HG03139 (cell line): ENCODE results near the gene PGS1.
"Not testable (repeated sequence)": the region's sequence is repeated elsewhere in the genome, so short reads cannot be mapped to it uniquely, and the experiment has no call there.

Experiments used
- ATAC-seq: cut with Tn5 transposase; IDR thresholded peaks from one replicate; pipeline ENCODE4 v1.9.1; 2021; ENCODE audit not compliant: unreplicated experiment

Gene PGS1

DNA sequence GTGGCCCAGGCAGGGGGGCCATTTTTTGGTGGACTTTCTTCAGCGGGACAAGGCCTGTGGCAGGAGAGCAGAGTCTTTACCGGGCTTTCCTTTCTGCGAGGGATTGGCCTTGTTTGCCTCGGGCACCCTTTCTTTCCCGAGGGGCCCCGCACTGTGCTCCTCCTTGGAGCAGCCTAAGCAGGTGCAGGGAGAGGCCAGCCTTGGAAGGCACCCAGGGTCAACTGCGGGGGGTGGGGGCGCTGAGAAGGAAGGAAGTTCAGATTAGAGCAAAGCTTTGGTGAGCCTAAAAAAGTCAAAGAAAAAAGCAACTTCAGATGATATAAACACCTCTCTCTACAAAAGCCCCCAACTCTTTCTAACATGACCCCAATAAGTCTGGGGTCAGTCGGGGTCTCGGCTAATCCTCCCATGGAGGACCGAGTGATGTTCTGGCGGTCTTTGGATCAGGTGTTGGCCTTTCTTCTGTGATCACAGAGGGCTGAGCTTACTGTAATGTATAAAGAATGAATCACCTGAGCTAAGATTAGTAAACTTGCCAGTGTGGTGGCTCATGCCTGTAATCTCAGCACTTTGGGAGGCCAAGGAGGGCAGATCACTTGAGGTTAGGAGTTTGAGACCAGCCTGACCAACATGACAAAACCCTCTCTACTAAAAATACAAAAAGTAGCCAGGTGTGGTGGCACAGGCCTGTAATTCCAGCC is 63.0 kb downstream of the PGS1 start:
- ATAC-seq: no peak

GRCh38 chr17:78442648-78443218 is 64.3 kb downstream of the PGS1 start:
- no peak for ATAC-seq

- ATAC-seq: no peak
Measured at GRCh38 chr17:78444392-78444791, 65.9 kb downstream of the PGS1 start.

DNA sequence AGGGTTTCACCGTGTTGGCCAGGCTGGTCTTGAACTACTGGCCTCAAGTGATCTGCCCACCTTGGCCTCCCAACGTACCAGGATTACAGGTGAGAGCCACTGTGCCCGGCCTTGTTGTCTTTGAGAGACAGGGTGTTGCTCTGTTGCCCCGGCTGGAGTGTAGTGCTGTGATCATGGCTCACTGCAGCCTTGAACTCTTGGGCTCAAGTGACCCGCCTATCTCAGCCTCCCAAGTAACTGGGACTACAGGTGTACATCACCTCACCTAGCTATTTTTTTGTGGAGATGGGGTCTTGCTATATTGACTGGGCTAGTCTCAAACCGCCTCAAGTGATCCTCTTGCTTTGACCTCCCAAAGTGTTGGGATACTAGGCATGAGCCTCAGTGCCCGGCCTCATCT is 68.4 kb downstream of the PGS1 start:
- ATAC-seq: no peak

DNA sequence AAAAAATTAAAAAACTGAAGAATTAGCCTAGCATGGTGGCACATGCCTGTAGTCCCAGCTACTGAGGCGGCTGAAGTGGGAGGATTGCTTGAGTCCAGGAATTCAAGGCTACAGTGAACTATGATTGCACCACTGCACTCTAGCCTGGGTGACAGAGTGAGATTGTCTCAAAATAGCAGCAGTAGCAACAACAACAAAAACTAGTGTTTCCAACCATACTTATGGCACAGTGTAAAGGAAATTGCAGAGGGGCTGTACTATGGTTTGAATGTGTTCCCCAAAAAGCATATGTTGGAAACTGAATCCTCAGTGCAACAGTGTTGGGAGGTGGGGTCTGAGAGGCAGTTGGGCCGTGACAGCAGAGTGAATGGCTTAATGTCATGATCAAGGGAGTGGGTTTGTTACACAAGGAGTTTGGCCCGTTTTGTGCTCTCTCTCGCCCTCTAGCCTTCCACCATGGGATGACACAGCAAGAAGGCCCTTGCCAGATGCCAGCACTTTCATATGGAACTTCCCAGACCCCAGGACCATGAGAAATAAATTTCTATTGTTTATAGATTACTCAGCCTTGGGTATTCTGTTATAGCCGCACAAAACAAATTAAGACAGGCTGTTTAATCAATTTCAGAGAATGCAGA is 70.0 kb downstream of the PGS1 start:
- ATAC-seq: no peak

DNA sequence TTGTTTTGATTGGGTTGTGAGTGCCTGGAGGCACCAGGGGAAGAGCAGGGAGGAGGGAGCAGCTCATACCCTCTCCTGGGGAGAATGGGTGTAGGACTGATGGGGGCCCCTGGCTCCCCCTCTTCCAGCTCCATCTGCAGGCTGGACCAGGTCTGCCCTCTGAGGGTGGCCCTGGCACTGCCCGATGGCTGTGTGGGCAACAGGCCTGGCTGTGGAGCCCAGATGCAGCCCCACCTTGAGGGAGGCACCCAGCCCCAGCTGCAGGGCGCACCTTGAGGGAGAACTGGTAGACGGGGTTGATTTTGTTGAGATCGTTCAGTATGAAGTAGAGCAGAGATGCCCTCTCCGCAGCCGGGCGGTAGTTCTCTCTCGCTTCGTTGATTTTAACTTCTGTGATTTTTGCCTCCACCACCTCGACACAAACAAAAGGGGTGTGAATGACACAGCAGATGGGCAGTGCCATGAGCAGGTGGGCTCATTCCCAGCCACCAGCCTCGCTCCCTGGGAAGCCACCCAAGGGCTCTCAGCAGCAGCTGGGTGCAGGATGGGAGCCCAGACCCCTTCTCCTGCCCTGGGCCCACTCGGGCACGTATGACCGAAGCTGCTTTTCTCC is 71.6 kb downstream of the PGS1 start:
- no peak for ATAC-seq

DNA sequence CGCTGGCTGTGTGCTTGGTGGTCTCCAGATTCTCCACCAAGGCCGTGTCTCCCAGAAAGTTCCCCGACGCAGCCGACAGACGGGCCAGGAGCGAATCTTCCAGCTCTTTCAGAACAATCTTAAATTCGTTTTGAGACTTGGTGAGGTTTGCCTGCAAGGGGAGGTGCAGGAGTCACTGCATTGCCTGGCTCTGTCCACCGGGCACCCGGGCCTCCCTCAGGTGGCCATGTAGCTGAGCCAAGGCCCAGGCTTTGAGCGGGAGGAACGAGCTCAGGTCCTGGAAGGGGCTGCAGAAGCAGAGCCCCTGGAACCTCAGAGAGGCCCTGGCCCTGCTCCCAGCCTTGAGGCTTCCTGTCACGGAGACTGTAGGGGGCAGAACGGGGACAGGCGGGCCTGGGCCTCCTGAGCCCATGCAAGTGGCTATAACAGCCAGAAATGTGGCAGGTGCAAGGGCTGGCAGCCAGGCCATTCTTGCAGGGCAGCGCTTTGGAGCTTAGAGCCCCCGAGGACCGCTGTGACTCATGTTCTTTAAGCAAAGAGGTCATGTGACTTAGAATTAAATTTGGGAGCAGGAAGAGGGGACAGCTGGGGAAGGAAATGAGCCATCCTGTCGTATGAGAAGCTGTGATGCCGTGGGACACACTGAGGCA is 72.4 kb downstream of the PGS1 start:
- no peak for ATAC-seq

- ATAC-seq: no peak
Measured at GRCh38 chr17:78451753-78452152, 73.3 kb downstream of the PGS1 start.

- ATAC-seq: no peak
Measured at GRCh38 chr17:78454346-78454745, 75.9 kb downstream of the PGS1 start.

GRCh38 chr17:78458091-78458490 is 79.6 kb downstream of the PGS1 start:
- ATAC-seq: no peak

GRCh38 chr17:78458736-78459335 is 80.4 kb downstream of the PGS1 start:
- ATAC-seq: no peak

DNA sequence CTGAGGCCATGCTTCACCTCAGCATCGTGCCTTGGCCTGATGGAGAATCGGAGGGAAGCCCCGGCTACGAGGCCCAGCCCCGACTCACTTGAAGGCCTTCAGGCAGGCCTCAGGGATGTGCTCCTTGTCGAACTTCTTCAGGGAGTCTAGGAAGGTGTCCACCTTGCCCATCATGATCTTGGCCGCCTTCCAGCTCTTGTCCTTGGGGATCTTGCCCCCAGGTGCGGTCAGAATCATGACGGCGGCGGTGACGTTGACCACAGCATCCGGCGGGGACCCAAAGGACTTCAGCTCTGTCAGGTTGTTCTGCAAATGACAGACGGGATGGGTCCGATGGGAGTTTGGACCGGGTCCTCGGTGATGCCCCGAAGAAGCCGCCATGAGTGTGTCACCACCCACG is 81.2 kb downstream of the PGS1 start:
- no peak for ATAC-seq

DNA sequence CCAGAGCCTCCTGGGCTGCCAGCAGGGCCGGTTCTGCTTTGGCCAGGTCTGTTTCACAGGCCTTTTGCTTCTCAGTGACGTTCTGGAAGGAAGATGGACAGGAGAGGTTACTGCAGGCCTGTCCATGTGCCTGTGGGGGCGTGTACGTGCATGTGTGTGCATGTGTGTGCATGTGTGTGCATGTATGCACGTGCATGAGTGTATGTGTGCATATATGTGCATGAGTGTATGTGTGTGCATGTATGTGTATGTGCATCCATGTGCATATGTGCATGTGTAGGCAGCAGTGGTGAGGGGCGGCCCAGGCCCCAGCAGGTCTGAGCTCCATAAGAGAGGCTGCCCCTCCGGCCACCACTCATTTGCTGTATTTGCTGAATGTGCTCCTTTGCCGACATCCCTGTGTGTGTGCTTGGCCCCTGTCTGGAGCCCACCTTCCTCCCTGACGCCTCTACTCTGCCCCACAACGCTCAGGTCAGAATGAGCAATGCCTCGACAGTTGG is 81.8 kb downstream of the PGS1 start:
- no peak for ATAC-seq

- no peak for ATAC-seq
Measured at GRCh38 chr17:78460951-78461798, 82.7 kb downstream of the PGS1 start.

DNA sequence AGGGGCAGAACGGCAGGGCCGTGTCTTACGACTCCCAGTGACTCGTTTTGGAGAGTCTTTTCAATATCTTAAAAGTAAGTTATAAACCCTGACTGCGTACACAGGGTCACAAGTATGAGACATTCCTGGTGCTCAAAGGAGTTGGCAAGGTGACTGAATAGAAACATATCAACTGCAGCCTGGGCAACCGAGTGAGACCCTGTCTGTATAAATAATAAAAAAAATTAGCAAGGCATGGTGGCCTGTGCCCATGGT is 83.3 kb downstream of the PGS1 start:
- no peak for ATAC-seq

GRCh38 chr17:78462148-78462547 is 83.7 kb downstream of the PGS1 start:
- no peak for ATAC-seq

DNA sequence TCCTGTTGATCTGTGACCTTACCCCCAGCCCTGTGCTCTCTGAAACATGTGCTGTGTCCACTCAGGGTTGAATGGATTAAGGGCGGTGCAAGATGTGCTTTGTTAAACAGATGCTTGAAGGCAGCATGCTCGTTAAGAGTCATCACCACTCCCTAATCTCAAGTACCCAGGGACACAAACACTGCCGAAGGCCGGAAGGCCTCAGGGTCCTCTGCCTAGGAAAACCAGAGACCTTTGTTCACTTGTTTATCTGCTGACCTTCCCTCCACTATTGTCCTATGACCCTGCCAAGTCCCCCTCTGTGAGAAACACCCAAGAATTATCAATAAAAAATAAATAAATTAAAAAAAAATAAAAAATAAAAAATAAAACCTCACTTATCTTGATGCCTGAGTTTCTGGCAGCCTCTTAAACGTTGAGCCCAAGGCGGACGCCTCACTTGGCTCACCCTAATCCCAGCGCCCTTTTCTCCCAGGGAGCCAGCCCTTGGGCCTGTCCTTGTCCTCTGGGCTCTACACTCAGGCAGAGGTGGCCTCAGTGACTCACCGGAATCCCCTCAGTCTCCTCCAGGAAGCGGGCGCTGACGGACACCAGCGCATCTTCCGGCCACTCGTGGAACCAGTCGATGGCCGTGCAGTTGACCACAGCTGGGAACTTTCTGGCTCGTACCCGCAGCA is 87.8 kb downstream of the PGS1 start:
- ATAC-seq: not testable (repeated sequence)

GRCh38 chr17:78466786-78467715 is 88.6 kb downstream of the PGS1 start:
- no peak for ATAC-seq

DNA sequence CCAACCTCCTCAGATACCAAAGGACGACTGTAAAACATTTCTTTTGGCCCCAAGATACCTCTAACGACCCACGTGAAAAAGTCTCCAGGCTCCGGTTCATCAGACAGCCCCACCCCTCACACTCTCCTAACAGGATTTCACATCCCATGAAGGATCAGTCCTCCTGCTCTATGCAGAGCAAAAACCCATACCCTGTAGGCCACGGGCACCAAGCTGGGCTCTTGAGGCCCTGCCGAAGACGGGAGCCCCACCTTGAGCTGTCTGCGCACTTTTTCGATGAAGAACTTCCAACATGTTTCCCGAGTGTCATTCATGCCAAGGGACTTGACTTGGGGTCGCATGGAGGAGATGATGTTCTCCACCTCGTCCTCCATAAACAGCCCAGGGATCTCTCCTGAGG is 89.9 kb downstream of the PGS1 start:
- no peak for ATAC-seq
